ENCODE results near the gene KSR1.

DNA sequence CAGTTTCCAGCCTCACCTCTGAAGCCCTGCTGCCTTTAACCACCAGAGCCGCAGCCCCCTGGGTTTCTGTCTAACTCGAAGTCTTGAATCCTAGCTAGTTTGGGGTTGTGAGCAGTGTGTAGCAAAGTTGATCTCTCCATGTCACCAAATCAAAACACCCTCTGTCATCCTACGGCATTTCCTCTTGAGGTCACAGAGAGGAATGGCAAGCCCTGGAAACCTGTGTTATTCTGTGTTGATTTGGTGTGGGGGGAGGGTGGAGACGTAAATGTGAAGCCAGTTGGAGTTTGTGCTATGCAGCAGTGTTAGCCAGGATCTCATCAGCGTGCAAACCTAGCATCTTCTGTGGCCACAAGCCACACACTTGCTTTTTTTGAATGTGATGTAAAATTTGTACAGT, 169.6 kb downstream of the KSR1 start:
- TF ChIP-seq POLR2A (IDR thresholded peaks at IDR 0.05) (no peak), CTCF (IDR thresholded peaks at IDR 0.05) (no peak)
